Ascending aorta (tissue), 2 donors: ENCODE measurements around the gene BPIFB6. TPM values are rescaled to one million over a fixed set of nuclear protein-coding genes. Genes with fewer than 3 reads are reported as not detected.

Experiments used
- DNase-seq, 2 donors: peaks; one replicate each; pipeline ENCODE4 v3.0.0-alpha.2; 2019; ENCODE audit warnings: low spot score in 2 of 2
- H3K27ac ChIP-seq, 2 donors: fragments of 200-600 bp; sonication (generic); one replicate each; pipeline ENCODE4 v1.5.1; 2016 to 2017; ENCODE audit warnings: mild to moderate bottlenecking in 1 of 2
- H3K27me3 ChIP-seq: fragments of 200-600 bp; sonication (generic); one replicate; pipeline ENCODE4 v1.5.1; 2017
- H3K36me3 ChIP-seq, 2 donors: fragments of 200-600 bp; sonication (generic); one replicate each; pipeline ENCODE4 v1.5.1; 2016
- H3K4me1 ChIP-seq, 2 donors: fragments of 200-600 bp; sonication (generic); one replicate each; pipeline ENCODE4 v1.5.1; 2016 to 2017; ENCODE audit warnings: mild to moderate bottlenecking in 1 of 2
- H3K4me3 ChIP-seq, 2 donors: fragments of 200-600 bp; sonication (generic); one replicate each; pipeline ENCODE4 v1.5.1; 2016 to 2017; ENCODE audit warnings: mild to moderate bottlenecking in 1 of 2
- H3K9me3 ChIP-seq, 2 donors: fragments of 200-600 bp; sonication (generic); one replicate each; pipeline ENCODE4 v1.5.1; 2016
- intact Hi-C: fragments of 100-400 bp; cut with DNase I; formaldehyde crosslinking; loops from one replicate; pipeline ENCODE4 v1.15.1; 2023
- total RNA-seq: library from RNA; depleted of rRNA; stranded (reverse); fragments of >200 nt; gene quantifications from one replicate; pipeline ENCODE4 v1.1.0, GENCODE V29; 2016
- TF ChIP-seq, protein P1 (sequence below), 3 experiments: fragments of 200-600 bp in 2 of 3; fragments of 450-650 bp in 1 of 3; sonication (generic) in 2 of 3; IDR thresholded peaks; one replicate each; pipeline ENCODE4 v1.5.1; 2016 to 2019; ENCODE audit warnings: antibody characterized with exemption in 3 of 3, mild to moderate bottlenecking in 1 of 3, moderate library complexity in 1 of 3

Gene BPIFB6
- total RNA-seq, 1 donor from 2014 or later: not detected

DNA sequence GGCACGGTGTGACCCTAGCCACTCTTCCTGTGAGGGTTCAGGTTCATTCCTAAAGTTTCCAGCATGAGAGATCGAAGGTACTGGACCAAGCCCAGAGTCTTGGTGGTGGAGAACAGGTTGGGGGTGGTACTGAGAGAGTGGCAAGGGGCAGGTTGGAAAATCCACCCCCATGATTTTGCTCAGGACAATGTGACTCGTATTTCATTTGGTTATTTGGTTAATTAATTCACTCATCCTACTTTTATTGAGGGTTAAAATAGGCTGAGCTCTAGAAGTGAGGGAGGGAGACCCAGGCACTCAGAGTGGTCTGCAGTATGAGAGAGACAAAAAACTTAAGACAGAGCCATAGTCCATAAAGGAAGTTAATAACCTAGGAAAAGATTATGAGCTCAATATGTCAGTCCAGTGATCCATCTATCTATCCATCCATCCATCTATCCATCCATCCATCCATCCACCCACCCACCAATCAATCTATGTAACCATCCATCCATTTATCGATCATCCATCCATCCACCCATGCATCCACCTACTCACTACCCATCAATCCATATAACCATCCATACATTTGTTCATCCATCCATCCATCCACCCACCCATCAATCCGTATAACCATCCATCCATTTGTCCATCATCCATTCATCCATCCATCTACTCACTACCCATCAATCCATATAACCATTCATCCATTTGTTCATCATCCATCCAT lies 6.7 kb upstream of the BPIFB6 start:
- no peak for DNase-seq
- no peaks in the 10 kb centered on the region for H3K36me3 ChIP-seq
- H3K27ac ChIP-seq: no peak overlapping the region
- intact Hi-C loops: no loop called here
- TF ChIP-seq, protein P1, sequence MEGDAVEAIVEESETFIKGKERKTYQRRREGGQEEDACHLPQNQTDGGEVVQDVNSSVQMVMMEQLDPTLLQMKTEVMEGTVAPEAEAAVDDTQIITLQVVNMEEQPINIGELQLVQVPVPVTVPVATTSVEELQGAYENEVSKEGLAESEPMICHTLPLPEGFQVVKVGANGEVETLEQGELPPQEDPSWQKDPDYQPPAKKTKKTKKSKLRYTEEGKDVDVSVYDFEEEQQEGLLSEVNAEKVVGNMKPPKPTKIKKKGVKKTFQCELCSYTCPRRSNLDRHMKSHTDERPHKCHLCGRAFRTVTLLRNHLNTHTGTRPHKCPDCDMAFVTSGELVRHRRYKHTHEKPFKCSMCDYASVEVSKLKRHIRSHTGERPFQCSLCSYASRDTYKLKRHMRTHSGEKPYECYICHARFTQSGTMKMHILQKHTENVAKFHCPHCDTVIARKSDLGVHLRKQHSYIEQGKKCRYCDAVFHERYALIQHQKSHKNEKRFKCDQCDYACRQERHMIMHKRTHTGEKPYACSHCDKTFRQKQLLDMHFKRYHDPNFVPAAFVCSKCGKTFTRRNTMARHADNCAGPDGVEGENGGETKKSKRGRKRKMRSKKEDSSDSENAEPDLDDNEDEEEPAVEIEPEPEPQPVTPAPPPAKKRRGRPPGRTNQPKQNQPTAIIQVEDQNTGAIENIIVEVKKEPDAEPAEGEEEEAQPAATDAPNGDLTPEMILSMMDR (IDR thresholded peaks at IDR 0.05): no peak
- H3K27me3 ChIP-seq: no peaks in the 10 kb centered on the region
- no peak overlapping the region for H3K4me3 ChIP-seq
- no peaks in the 10 kb centered on the region for H3K4me1 ChIP-seq
- no peaks in the 10 kb centered on the region for H3K9me3 ChIP-seq

DNA sequence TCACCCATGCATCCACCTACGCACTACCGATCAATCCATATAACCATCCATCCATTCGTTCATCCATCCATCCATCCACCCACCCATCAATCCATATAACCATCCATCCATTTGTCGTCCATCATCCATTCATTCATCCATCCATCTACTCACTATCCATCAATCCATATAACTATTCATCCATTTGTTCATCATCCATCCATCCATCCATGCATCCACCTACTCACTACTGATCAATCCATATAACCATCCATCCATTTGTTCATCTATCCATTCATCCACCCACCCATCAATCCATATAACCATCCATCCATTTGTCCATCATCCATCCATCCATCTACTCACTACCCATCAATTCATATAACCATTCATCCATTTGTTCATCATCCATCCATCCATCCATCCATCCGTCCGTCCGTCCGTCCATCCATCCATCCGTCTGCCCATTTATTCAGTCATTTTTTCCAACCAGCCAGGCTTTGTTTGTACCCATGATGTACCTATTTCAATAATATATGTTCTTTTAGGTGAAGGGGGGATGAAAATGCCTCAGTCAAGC lies 6.1 kb upstream of the BPIFB6 start:
- Histone ChIP-seq H3K27ac (no peak overlapping the region), H3K36me3 (no peaks in the 10 kb centered on the region), H3K27me3 (no peaks in the 10 kb centered on the region), H3K9me3 (no peaks in the 10 kb centered on the region), H3K4me1 (no peaks in the 10 kb centered on the region), H3K4me3 (no peak overlapping the region)
- TF ChIP-seq, protein P1 (IDR thresholded peaks at IDR 0.05): no peak
- DNase-seq: no peak
- intact Hi-C loops: no loop called here

DNA sequence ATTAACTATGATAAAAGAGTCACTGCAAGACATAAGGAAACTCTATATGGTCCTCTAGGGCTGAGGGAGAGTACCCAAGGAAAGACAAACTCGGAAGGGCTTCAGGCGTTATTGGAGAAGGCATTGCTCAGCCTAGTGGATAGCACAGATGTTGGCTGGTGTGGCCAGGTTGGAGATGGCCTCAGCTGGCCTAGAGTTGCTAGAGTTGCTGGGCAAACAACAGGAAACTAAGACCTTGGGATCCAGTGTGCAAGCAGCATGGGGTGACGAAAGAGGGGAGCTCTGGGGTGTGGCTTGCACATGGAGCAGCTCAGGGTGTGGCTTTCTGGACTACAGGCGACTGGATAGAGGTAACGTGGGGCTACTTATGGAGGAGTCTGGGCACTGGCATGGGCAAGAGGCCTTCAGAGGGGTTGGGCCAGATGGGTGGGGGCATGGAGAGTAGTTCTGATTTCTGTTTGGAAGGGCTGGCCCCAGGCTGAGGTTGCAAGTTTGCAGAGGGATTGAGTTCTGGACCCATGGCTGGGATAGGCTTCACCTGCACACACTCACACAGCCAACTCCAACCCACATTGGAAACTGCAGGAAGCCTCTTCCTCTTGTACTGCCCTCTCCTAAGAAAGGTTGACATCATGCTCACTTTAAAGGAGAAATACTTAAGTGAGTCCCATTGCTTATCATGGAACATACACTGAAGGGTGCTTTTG lies 5.2 kb upstream of the BPIFB6 start:
- intact Hi-C loops: no loop called here
- no peaks in the 10 kb centered on the region for H3K27me3 ChIP-seq
- no peak overlapping the region for H3K27ac ChIP-seq
- H3K4me1 ChIP-seq: no peaks in the 10 kb centered on the region
- H3K36me3 ChIP-seq: no peaks in the 10 kb centered on the region
- no peak for DNase-seq
- TF ChIP-seq, protein P1 (IDR thresholded peaks at IDR 0.05): no peak
- H3K4me3 ChIP-seq: no peak overlapping the region
- no peaks in the 10 kb centered on the region for H3K9me3 ChIP-seq

GRCh38 chr20:33026779-33027759 lies 4.4 kb upstream of the BPIFB6 start:
- Histone ChIP-seq H3K36me3 (no peaks in the 10 kb centered on the region), H3K9me3 (no peaks in the 10 kb centered on the region), H3K27me3 (no peaks in the 10 kb centered on the region), H3K4me1 (no peaks in the 10 kb centered on the region), H3K27ac (no peak overlapping the region), H3K4me3 (no peak overlapping the region)
- intact Hi-C loops: no loop called here
- no peak for DNase-seq
- TF ChIP-seq, protein P1 (IDR thresholded peaks at IDR 0.05): no peak
